Measurements from ENCODE around the gene SIT1.

GRCh38 chr9:35618325-35618727 lies 32.4 kb downstream of the SIT1 start, which contains the start of gene CD72:
- TF ChIP-seq, protein P1, sequence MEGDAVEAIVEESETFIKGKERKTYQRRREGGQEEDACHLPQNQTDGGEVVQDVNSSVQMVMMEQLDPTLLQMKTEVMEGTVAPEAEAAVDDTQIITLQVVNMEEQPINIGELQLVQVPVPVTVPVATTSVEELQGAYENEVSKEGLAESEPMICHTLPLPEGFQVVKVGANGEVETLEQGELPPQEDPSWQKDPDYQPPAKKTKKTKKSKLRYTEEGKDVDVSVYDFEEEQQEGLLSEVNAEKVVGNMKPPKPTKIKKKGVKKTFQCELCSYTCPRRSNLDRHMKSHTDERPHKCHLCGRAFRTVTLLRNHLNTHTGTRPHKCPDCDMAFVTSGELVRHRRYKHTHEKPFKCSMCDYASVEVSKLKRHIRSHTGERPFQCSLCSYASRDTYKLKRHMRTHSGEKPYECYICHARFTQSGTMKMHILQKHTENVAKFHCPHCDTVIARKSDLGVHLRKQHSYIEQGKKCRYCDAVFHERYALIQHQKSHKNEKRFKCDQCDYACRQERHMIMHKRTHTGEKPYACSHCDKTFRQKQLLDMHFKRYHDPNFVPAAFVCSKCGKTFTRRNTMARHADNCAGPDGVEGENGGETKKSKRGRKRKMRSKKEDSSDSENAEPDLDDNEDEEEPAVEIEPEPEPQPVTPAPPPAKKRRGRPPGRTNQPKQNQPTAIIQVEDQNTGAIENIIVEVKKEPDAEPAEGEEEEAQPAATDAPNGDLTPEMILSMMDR (optimal IDR thresholded peaks at IDR 0.05 in 1 of 3, IDR thresholded peaks at IDR 0.05 in 1 of 3, conservative IDR thresholded peaks at IDR 0.05 in 1 of 3; ENCODE audit: extremely low read depth in 1 of 3, insufficient read depth in 2 of 3, low read length in 3 of 3): no peak
- no peak for TF ChIP-seq EZH2 (IDR thresholded peaks at IDR 0.05; ENCODE audit: low read length)
